Measurements from ENCODE around the gene WDR31.

Gene WDR31

GRCh38 chr9:113368348-113368981 lies 28.4 kb upstream of the WDR31 start:
- no peak for DNase-seq

- DNase-seq, result peak; percentile 52 to 74
Observed at GRCh38 chr9:113365652-113366051, 25.6 kb upstream of the WDR31 start.

GRCh38 chr9:113364951-113365350 lies 24.9 kb upstream of the WDR31 start:
- no peak for DNase-seq

GRCh38 chr9:113363336-113363735 lies 23.3 kb upstream of the WDR31 start:
- DNase-seq, result no peak

GRCh38 chr9:113361304-113362018 lies 21.4 kb upstream of the WDR31 start:
- DNase-seq, result no peak

GRCh38 chr9:113360242-113360842 lies 20.3 kb upstream of the WDR31 start:
- DNase-seq, result no peak

GRCh38 chr9:113359385-113359784 lies 19.3 kb upstream of the WDR31 start:
- no peak for DNase-seq

- DNase-seq, result no peak
Observed at GRCh38 chr9:113356686-113357292, 16.7 kb upstream of the WDR31 start.

- no peak for DNase-seq
Observed at GRCh38 chr9:113355040-113355596, 15.0 kb upstream of the WDR31 start.

- no peak for DNase-seq
Observed at GRCh38 chr9:113352411-113352810, 12.3 kb upstream of the WDR31 start.

GRCh38 chr9:113352006-113352405 lies 11.9 kb upstream of the WDR31 start:
- no peak for DNase-seq

GRCh38 chr9:113350937-113351336 lies 10.9 kb upstream of the WDR31 start:
- peak; percentile 48 to 50 for DNase-seq

GRCh38 chr9:113350107-113350661 lies 10.1 kb upstream of the WDR31 start:
- DNase-seq, result peak in 1 of 2 donors; percentile 13

GRCh38 chr9:113349445-113350094 lies 9.5 kb upstream of the WDR31 start, which contains the start of gene BSPRY:
Gene BSPRY, plus strand, starts transcription at chr9:113349541. Its CDS starts 39 bp downstream, at chr9:113349580.
- peak in 1 of 2 donors; percentile 12 for DNase-seq

GRCh38 chr9:113349066-113349444 lies 9.0 kb upstream of the WDR31 start:
- DNase-seq, result no peak

- no peak for DNase-seq
Observed at GRCh38 chr9:113348437-113348836, 8.4 kb upstream of the WDR31 start.

GRCh38 chr9:113345671-113346070 lies 5.6 kb upstream of the WDR31 start:
- no peak for DNase-seq

GRCh38 chr9:113345190-113345589 lies 5.1 kb upstream of the WDR31 start:
- no peak for DNase-seq

- peak; percentile 35 to 54 for DNase-seq
Observed at GRCh38 chr9:113343732-113344231, 3.7 kb upstream of the WDR31 start.

- DNase-seq, result no peak
Observed at GRCh38 chr9:113341712-113342410, 1.8 kb upstream of the WDR31 start.

GRCh38 chr9:113337714-113338113 lies 2.4 kb downstream of the WDR31 start:
- DNase-seq, result no peak
